Activated effector memory CD4-positive, alpha-beta T cell treated with anti-CD3 and anti-CD28 coated beads, Interleukin-2, amount 50 U/mL, for 16 hours (primary cell): ENCODE data around the gene FERD3L.

ENCODE experiments used
- DNase-seq: peaks from one replicate; pipeline ENCODE4 v3.0.0-alpha.2; 2020

The FERD3L gene

DNA sequence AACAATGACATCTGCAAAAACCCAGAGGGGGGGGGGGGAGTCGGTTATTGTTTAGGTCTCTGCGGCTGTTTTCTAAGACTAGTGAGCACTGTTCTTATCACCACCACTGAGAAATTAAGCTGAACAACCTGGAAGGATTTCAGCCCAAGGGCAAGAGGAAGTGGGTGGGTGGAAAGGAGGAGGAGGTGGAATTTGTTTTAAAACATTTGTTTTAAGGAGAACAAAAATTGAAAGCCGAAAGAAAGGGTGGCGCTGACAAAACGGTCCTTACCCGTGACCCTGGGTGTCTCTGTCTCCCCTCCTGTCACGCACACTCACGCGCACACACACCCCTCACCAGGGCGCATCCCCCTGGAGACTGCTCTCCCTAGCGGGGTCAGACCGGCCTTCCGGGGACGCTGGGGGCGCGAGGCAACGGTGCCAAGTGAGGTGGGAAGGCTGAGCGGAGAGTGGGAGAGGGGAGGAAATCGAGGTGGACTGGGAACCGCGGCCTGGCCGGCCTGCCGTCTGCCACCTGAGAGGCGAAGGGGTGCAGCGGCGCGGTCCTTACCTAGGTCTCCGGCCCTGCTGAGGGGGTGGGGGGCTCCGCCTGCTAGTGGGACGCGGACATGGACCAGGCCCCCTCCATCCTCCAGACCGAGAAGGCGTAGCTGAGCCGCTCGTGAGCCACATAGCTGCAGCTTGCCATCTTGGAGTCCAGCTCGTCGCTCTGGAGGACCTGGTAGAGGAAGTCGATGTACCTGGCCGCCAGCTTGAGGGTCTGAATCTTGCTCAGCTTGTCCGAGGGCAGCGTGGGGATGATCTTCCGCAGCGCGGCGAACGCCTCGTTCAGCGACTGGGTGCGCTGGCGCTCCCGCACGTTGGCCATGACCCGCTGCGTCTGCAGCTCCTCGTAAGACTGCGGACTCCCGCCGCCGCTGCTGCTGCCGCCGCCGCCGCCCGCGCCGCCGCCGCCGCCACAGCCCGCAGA is 28.8 kb downstream of the FERD3L start:
- no peak for DNase-seq

DNA sequence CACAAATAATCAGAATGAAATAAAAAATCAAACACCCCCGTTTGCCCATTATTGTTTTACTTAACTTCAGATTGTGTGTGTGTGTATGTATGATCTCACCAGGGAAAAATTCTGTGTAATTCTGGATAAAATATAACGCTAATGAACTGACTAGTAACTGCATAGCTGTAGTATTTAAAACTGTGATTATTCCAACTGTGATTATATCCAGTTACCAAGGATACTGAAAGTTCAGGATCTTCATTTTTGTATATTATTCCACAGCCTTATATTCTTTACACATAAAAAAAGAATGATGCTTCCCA is 30.7 kb downstream of the FERD3L start:
- DNase-seq, result no peak

DNA sequence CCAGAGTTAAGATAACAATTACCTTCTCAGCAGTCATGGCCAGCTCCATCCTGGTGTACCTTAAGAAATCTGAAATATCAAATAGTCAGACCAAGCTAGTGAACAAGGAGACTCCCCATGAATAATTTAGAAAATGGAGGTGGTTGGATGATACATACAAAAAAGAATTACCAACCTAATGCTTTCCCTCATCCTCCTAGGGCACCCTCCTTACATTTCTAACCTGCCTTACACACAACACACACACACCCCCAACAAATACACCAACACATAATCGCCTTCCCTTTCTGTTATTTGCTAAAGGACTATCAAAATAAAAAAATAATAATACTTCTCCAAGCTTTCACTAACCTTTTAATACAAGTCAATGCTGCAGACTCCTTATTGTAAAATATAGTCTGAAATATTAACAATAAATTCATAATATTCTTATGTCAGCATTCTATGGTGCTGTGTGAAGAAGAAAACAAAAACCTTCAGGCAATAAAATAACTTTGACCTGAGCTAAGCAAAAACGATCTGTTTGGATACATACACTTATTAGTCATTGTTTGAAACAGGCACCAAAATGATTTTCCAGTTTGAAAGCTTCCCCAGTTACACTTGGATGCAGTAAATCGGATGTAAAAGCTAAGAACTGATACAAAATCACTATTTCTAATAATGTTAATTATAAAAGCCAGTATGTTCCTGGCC is 31.2 kb downstream of the FERD3L start:
- DNase-seq, result no peak

DNA sequence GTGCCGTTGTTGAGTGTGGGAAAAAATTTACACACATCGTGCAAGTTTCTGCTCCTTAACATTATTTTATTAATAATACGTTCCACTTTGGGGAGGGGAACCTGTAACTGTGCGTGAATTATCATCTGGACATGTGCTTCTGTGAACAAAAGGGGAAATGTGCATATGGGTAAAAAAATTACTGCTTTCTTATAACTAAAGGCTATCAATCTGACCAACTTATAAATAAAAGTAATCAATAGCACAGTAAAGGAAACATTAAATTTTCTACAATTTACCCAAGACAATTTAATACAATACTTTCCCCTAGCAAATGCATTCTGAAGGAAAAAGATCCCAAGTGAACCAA is 32.2 kb downstream of the FERD3L start:
- no peak for DNase-seq

DNA sequence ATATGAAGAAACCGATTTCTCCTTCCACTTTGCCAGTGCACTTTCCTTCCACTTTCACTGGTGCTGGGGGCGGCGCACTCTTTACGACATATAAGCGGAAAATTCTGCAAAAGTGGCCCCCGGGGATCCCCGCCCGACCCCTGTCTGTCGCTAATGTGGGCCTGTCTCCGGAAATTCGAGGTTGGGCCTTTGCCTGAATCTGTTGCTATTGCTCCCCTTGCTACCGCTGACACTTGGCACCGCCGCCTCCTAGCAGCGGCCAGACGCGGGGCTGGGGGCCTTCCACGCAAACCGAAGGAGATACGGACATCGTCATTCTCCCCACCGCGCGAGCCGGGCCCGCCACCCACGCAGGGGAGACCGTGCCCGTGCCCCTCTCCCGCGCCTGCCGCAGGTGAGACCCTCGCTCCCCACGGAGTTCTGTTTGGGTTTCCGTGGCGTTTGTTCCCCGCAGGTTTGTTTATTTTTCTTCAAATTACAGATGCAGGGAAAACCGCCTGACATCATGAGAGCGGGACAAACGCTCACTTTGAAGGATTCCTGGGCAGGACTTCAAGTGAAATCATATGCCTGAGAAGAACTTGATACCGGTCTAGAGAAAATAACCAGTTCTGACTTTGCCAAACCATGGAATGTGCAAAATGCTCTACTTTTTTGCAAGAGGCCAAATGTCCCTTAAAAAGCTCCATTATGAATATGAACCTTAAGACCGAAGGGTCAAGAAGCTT is 32.8 kb downstream of the FERD3L start:
- DNase-seq, result no peak

DNA sequence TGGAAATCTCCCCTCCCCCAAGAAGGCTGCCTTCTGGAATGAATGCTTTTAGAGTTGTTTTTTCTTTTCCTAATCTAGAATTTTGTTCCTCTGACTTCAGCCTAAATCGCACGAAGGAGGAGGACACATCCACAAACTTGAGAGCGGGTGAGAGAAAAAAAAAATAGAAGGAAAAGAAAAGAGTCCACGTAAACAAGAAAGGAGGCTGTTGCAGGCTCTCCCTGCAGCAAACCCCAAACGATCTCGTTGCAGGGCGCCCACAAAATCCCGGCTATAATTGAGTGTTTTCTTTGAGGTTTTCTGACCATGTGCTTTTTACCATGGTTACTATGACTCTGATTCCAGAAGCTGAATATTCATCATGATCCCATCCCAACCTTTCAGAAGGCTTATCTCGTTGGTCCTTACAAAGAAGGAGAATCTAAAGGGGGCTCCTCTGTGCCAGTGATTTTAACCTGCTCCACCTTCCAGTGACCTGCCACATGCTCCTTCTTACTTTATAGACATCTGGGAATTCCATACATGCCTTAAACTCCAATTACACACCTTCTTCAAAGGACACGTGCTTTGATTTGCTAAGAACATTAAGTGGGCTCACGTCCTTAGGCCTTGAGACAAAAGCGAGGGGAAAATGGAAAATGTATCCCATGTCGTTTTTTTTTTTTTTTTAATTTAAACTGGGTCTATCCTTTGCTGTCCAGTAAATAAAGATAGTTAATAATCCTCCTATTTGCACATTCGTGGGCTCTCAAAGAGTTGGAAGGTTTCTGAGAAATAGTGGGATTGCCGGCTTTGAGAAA is 33.5 kb downstream of the FERD3L start:
- DNase-seq, result no peak

DNA sequence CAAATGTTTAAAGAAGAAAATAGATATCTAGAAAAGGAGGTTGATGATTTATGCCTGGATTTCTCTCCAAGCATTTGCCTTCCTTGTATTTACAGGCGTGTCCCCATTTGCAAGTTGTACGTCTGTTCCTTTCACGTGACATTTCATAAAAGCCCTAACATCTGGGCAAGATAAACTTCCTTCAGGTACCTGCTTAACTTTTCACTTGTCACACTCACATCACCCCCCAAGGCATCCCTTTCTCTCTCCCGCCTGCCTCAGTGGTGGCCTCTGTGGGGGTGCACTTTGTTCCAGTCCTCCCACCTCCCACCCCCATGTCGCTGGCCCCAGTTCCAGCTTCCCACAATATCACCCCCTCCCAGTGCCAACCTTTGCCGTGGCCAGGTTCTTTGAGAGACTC is 34.4 kb downstream of the FERD3L start:
- DNase-seq, result no peak

DNA sequence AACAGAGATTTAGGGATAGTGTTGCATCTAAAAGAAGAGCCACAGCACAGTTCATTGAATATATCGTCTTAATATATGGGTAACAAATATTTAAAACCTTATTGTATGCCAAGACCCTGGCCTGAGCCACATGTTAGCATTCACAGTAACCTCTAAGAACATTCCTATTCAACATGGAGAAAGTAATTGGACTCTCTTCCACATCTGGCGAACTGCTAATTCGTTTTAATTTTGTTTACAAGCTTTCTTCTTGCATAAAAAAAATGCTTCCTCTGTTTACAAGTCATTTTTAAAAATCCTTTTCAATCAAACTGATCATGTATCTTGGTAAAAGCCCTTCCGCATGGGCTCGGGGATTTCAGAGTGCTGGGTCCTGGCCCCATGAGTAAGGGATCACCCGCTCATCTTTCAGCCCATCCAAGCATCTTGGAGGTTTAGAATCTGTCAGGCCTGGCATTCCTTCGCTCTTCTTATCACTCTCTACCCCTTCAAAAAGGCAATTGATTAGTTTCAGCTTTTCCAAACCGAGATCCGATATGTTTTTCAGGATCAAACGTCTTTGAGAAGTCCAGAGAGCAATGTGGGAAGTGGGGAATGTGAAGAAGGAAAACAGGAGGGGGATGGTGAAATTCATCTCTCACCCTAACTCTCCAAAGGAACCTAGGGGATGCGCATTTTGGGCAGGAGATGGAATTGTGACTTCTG is 35.0 kb downstream of the FERD3L start:
- DNase-seq, result no peak

DNA sequence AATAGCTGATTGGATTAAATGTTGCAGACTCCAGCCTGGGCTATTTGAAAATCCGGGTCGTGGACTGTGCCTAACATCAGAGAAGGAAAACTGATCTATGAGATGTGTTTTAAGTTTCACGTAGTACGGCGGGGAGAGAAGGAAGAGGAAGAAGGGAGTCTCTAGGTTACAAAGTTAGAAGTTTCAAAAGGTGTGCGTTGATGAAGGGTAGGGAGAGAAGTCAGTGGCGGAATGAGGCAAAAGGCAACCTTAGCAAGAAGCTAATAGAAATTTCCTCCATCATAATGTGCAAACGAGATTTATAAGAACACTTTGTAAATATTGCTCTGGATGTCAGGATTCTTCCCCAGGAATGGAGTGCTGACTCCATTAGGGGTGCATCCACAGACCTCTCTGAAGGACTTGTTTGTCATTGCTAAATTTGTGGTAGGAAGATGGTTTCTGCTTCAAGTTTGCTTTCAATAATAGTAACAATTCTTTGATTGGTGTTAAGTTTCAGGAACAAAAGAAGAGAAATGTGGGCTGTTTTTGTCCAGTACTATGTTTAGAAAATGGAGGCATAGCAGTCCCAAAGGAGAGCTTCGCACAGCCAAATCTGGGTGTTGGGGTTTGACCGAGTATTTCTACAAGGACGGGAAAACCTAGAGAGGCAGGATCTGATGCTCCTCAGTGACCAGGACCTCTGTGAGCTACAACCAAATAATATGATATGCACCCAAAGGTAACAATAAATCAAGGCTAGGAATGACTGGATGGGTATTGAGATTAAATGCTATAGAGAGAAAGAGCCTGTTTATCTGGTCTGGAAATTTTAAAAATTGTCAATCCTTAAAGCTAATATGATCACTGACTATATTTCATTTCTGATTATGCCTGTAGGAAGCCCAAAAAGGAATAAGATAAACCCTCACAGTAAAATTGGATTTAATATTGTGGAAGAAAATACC is 35.9 kb downstream of the FERD3L start:
- DNase-seq, result no peak

DNA sequence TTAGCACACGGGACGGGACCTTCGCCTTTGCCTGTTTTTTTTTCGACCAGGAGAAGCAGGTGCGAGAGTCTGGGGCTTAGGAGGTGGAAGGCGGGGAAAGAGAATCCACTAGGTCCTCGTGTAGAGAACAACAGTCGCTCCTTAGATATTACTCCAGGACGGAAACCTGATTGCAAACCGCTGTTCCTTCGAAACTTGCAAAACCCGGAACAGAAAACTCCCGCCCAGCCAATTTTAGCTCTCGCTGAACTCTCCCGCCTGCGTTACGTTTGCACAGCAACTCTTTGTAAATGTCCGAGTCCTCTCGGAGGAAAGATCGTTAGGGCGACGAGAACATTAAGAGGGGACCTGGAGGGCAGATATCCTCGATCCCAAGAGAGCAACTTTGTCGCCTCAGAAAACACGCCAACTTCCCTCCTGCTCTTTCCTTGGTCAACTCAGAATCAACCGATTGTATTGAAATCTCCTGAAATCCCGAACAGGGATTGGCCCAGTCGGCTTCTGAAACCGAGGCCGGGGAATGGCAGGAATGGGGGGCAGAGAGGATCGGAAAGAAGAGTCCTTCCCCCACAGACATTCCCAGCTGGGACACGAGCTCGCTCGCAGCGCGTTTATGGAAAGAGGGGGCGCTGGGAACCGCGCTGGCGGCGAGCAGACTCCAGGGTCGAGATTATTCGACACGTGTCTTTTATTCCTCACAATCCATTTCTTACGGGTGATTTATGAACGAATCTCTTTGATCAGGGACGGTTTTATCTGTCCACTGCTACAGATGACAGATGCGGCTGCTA is 37.7 kb downstream of the FERD3L start:
- DNase-seq, result no peak

DNA sequence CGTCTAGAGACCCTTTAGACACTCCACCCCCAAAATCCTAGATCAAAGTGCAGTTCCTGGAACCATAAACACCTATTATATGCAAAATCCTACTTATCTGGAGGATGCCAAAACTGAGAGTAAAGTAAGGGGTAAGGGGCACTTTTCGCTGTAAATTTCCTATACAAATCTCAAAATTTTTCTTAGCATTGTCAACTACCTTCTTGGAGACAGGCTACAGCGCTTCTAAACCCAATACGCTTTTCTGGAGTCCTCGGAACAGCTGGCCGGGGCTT is 38.2 kb downstream of the FERD3L start:
- no peak for DNase-seq

DNA sequence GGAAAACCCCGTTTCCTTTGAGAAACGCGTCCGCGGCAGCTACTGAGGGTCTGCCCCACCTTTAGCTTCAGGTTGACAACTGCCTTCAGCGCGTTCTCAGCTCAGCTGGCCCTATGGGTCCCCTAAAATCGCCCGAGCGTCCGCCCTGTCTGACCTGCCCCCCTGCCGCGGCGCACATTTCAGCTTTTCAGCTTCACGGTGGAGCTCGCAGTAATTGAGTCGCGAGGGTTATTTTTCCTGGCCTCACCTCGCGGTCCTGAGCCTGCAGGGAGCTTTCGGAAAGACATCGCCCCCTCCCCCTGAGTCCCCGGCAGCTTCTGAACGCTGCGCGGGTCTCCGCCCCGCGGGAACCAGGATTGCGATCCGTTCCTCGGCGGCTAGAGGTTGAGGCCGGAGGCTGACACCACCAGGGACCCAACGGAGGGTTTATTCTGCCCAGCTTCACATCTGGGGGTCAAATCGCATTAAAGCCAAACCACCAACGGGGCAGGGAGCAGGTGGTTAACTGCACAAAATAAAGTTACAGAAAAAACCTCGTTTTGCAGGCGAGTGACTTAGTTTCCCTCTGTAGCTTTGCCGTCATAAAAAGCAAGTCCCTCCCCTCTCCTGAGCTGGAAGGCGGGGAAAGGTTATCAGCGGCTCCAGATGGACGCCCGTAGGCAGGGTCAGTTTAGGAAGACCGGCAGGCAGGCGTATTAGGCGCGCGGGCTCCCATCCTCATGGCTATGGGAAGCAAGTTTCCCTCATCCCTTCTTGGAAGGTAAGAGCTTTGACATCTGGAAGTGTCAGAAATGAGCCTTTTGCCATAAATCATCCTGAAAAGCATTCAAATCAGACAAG is 38.8 kb downstream of the FERD3L start:
- no peak for DNase-seq

DNA sequence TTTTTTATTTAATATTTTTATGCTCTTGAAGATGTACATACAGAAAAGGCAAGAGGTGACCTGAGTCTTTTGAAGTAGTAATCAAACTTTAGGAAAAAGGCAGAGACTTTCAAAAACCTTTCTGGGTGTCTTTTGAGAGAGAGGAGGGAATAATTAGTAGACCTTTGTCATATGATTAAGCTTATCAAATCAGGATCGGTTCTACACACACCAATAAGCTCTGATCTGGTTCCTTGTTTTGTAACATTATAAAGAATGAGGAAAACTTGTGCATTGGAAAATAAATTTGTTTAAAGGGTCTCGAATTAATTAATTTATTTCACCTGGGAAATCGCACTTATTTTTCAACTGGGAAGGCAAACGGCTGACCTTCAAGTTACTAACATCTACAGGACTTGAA is 39.7 kb downstream of the FERD3L start:
- DNase-seq, result no peak

DNA sequence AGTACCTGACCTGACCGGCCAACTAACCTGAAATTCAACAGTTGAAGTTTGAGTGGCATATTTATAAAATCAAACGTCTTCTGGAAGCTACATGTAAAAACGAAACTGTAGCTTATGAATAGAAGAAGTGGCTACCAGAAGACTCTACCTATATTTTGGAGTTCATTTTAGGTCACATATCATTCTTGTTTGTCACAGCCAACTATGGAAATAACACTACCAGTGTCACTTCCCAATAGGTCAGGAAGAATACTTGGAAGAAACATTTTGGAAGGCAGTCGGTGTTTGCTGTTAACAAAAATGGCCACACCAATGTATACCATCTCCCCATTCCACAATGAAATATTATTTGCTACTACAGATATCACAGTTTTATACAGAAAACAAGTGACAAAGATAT is 40.4 kb downstream of the FERD3L start:
- no peak for DNase-seq

DNA sequence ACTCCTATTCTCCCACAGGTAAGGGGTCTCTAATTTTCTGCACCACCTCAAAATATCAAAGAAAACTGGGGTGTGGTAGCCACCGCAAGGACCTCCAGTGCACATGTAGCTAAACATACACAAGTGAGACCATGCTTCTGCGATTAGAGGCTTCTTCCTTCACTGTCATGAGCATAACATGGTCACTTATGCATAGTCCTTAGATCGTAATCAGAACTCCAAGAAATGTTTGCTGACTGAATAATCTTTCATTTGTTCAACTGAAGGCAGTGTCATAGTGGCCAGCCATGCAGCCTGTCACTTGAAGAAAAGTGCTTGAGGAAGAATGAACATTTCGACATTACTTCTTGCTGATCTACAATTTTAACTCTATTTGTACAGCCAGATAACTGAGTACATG is 42.3 kb downstream of the FERD3L start:
- no peak for DNase-seq

DNA sequence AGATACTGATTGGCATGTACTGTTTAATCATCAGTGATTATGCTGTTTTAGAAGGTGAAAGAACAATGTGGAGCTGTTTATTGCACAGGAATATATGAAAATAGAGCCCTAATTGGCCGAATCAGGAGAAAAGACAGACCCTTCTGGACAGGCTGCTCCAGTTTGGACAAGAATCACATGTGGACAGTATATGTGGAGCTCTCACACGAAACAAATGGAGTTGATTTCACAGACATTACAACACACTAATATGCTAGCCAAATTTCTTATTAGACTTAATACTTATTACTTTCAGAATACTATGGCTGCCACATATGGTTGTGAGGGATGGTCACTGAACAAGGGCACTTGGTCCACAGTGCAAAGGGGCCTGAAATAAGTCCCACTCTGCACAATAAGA is 43.3 kb downstream of the FERD3L start:
- no peak for DNase-seq

DNA sequence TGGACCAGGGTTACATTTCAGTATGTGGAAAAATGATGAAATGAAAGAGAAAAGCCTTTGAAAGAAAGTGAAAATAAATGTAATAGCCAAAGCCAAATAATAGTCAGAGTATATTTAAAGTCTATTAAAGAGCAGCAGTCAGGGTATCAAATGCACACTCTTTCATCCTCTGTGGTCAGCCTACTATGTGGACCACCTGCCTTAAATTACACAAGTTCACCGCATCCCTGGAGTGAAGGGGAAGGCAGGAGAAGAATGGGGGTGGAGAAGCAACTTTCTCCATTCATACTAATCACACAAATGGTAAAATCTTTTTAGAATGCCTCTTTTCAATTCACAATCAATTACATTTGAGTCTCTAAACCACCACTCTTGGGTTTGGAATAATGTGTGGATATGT is 43.7 kb downstream of the FERD3L start:
- DNase-seq, result no peak

DNA sequence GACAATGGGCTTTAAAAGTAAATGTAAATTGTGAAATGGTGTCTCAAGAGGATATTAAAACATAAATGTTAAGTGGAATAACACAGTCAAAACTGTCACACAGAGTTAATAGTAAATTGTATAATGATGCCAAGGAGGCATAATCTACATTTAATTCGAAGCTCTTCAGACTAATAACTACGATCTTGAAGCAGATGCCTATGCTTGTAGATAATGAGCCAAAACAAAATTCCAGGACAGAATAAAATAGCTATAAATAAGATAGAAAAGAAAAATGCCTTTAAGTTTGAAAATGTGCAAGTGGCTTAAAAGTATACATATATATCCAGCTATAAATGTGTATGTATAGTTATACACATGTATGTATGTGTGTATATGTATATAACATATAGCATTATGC is 45.3 kb downstream of the FERD3L start:
- DNase-seq, result no peak

DNA sequence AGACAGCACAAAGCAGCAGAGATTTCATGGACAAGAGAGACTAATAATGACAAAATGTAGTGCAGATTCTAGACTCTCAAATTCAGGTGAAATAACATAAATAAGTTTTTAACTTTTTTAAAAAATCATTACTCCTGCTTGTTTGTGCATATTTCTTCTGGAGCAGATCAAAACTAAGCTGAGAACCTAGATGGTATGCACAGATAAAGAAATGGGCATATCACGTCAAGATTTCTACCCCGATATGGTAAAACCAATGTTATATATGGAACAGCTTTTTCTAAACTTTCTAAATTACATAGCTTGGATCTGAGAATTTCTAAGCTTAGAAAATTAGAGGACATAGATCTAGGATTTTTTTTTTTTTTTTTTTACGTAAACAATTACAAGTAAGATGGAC is 46.0 kb downstream of the FERD3L start:
- no peak for DNase-seq

DNA sequence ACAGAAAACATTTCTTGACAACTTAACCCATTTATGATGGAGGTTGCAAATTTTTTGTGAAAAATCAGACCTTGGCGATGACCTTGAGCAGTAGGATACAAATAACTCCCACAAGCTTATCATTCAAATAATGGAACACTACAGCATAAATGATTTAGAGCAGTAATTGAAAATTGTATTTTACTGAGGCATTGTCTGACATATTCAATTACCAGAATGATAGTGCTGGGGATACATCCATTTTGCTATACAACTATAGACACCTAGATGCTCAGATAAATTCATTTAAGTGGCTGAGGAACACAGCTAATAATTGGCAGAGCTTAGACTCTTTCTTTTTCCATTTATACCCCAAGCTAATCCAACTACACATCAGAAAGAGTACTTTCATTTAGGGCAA is 46.7 kb downstream of the FERD3L start:
- no peak for DNase-seq
